GM19438 (cell line): ENCODE results near the gene CLCA2.
A peak's percentile ranks its signal among the peaks of the same experiment; 100 is the strongest.

ENCODE experiments used
- ATAC-seq: cut with Tn5 transposase; IDR thresholded peaks from one replicate; pipeline ENCODE4 v1.9.1; 2021; ENCODE audit warnings: low read depth; ENCODE audit not compliant: unreplicated experiment

The CLCA2 gene

DNA sequence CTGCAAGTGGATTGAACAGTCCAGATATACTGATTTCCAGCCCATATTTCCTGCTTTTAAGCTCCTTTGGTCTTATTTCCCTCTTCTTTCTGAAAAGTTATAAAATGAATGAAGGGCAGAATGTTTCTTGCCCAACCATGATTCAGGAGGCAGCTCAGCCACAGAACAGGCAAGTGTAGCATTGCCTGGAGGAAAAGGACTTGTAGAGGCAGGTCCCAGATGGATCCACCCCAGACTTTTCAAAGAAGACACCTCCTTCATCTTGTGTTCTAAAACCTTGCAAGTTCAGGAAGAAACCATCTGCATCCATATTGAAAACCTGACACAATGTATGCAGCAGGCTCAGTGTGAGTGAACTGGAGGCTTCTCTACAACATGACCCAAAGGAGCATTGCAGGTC is at the start of gene CLCA2:
TSS of gene CLCA2 (plus strand) at position 299 of the 400 bp plus-strand sequence. CDS start at position 376, 77 bp downstream.
- ATAC-seq, result no peak

GRCh38 chr1:86375688-86376087 is 48.3 kb upstream of the CLCA2 start:
- ATAC-seq, result no peak

GRCh38 chr1:86377341-86377740 is 46.6 kb upstream of the CLCA2 start:
- no peak for ATAC-seq

- ATAC-seq, result no peak
Measured at GRCh38 chr1:86378813-86379212, 45.2 kb upstream of the CLCA2 start.

GRCh38 chr1:86380257-86380861 is 43.6 kb upstream of the CLCA2 start:
- ATAC-seq, result peak; percentile 78

GRCh38 chr1:86381223-86381622 is 42.7 kb upstream of the CLCA2 start:
- ATAC-seq, result no peak

- no peak for ATAC-seq
Measured at GRCh38 chr1:86382878-86383277, 41.1 kb upstream of the CLCA2 start.

- ATAC-seq, result no peak
Measured at GRCh38 chr1:86387916-86388627, 35.9 kb upstream of the CLCA2 start.

- ATAC-seq, result no peak
Measured at GRCh38 chr1:86388777-86389176, 35.2 kb upstream of the CLCA2 start.

- peak; percentile 89 for ATAC-seq
Measured at GRCh38 chr1:86389307-86389706, 34.7 kb upstream of the CLCA2 start.

- no peak for ATAC-seq
Measured at GRCh38 chr1:86394416-86394815, 29.6 kb upstream of the CLCA2 start.

- peak; percentile 100 for ATAC-seq
Measured at GRCh38 chr1:86395751-86396497, 28.0 kb upstream of the CLCA2 start, which contains the start of gene ODF2L. Gene ODF2L (minus strand): TSS chr1:86396323. CDS start chr1:86387027, 9,296 bp downstream.

GRCh38 chr1:86396498-86396890 is 27.5 kb upstream of the CLCA2 start:
- ATAC-seq, result peak; percentile 15

- no peak for ATAC-seq
Measured at GRCh38 chr1:86409416-86410021, 14.5 kb upstream of the CLCA2 start.

DNA sequence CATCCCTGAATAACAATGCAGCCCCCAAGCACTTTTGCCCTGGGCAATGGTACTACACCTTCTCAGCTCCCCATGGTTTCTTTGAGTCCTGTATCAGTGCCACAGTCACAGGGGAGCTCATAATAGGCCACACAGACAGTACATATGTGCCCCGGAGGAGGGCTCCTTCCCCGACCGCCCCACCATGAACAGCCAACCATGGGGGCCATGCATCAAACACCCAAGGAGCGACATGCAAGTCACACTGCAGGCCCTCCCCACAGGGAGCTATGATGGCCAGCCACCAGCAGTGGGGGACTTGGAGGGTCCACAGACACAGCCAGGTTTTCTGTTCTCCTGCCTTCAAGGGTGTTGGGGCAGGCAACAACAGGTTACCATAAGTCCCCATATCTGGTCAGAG is 13.1 kb upstream of the CLCA2 start:
- no peak for ATAC-seq

GRCh38 chr1:86416343-86416742 is 7.6 kb upstream of the CLCA2 start:
- ATAC-seq, result no peak

DNA sequence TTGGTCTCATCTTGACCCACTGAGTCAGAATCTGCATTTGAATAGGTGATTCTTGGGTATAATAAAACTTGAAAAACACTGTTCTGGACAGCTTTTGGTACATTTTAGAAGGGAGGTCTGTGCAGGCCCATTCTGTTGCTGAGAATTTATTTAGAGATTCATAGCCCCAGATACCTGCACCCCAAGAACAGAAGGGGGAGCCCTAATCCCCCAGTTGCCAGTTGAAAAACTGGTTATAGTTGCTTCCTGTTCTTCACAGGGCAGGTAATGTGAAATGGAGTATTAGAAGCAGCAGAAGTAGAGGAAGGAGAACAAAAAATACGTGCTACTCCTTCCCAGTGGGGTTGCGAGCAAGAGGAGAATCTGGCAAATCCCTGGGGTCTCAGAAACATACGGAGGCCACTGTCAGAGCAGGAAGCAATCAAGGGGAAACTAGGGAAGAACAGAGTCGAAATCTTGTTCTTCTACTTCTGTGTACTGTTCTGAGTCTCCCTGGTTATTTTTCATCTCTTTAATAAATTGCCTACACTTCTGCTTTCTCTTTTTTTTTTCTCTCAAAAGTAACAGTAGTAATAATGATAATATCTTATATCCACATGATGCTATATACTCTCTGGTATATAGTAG is 4.6 kb upstream of the CLCA2 start:
- peak; percentile 93 for ATAC-seq

- ATAC-seq, result no peak
Measured at GRCh38 chr1:86421601-86422280, 2.2 kb upstream of the CLCA2 start.

DNA sequence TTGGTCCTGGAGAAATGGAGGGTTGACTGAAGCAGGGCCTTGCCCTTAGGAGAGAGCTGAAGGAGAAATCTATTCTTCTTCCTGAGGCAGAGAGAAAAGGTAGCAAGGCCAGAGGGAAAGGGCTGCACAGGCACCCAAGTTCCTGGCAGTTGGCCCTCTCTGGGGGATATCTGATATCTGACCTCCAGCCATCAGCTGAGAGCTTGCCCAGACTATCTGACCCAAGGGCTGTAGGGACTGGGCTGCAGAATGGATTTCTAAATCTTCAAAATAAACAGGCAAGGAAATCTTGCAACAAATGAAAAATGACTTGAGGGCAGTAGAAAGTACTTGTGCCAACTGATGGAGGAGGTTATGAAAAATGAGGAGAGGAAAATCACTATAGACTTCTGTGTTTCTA is 498 bp upstream of the CLCA2 start:
- no peak for ATAC-seq

DNA sequence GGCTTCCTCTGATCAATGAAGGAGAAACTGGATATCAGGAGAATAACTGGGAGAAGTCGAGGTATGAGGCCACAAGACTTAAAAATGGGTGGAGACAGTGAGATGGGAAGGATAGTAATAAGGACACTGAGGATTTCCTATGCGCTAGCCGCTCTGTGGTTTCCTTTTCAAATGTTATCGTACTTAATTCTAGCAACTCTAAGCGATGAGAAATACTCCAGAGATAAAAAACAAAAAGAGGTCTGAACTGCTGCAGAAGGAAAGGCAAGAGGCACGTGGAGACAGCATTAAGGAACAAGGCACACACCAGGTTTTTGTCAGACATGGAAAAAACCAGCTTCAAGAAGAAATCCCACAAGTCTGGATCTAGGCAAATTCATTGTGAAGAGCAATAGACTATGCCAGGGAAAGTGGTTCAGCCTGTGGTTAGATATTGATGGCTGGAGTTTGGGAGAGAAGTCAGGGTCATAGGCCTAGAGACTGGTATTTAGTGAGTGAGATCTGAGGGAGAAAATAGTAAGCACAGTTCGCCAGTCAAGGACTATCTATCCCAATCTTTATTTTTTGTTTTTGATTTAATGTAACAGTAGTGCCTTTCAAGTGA is 5.3 kb downstream of the CLCA2 start:
- no peak for ATAC-seq
